ENCODE results near the gene OR51A4. TPM values are rescaled to one million over a fixed set of nuclear protein-coding genes. Genes with fewer than 3 reads are reported as not detected.

OR51A4 gene
- total RNA-seq (2021; ENCODE audit: unreplicated experiment) = not detected
- not detected in 2 replicates for polyA plus RNA-seq (2012)
- not detected for Bru-seq, nascent RNA
- BruChase-seq, experiment 1, labeled RNA remaining after a 6-hour chase = not detected
- not detected for BruChase-seq, experiment 2, labeled RNA remaining after a 2-hour chase
- long read RNA-seq = 0 reads

GRCh38 chr11:4947505-4947904 is at the start of gene OR51A4:
Gene OR51A4 (minus strand): TSS chr11:4947605. CDS start chr11:4947100, 505 bp downstream.
- ATAC-seq = no peak
- peaks cover 15% of the 10 kb centered on the region for H3K27me3 ChIP-seq (ENCODE audit: insufficient read depth, low read length)
- no peak within 1 kb of the TSS for H3K9ac ChIP-seq (ENCODE audit: low read length)
- RAD21 ChIA-PET (ENCODE audit: low non-redundant PET in 1 of 2, low total read pairs in 2 of 2, uncharacterized antibody in 2 of 2, unreplicated experiment in 2 of 2) = no interaction called here
- CTCF ChIA-PET = no interaction called here
- no peaks in the 10 kb centered on the region for H3K79me2 ChIP-seq (ENCODE audit: insufficient read depth, low read length)
- H3K36me3 ChIP-seq (ENCODE audit: control insufficient read depth in 1 of 2, insufficient read depth in 2 of 2, low read length in 2 of 2) = no peaks in the 10 kb centered on the region
- H3K4me1 ChIP-seq (ENCODE audit: control insufficient read depth in 1 of 2, insufficient read depth in 2 of 2, low read length in 2 of 2) = no peaks in the 10 kb centered on the region
- H4K20me1 ChIP-seq (ENCODE audit: insufficient read depth) = no peaks in the 10 kb centered on the region; the same call in 1 of the 2 replicates
- no peaks in the 10 kb centered on the region for H3K9me2 ChIP-seq (ENCODE audit: insufficient read depth)
- TF ChIP-seq EZH2phosphoT487 (IDR thresholded peaks at IDR 0.05; ENCODE audit: borderline replicate concordance) (no peak), SRF (IDR thresholded peaks at IDR 0.05; ENCODE audit: low read depth) (no peak), CEBPB (IDR thresholded peaks at IDR 0.05; ENCODE audit: low read depth) (no peak), REST (IDR thresholded peaks at IDR 0.05; ENCODE audit: low read depth) (no peak), YY1 (IDR thresholded peaks at IDR 0.05; ENCODE audit: extremely low read depth, insufficient replicate concordance, low read depth, low read length) (no peak)
- no peak within 1 kb of the TSS for H3K4me2 ChIP-seq (ENCODE audit: low read length)
- BruUV-seq (replicated peaks) = no TSS peak
- intact Hi-C loops (cut with micrococcal nuclease) = no loop called here
- H3K4me3 ChIP-seq (replicated peaks in 1 of 2; ENCODE audit: low read depth in 1 of 2, low read length in 2 of 2) = no peak within 1 kb of the TSS
- POLR2A ChIA-PET = no interaction called here
- no peak within 1 kb of the TSS for H3K27ac ChIP-seq (ENCODE audit: low read depth, low read length)
- no peak within 1 kb of the TSS for H2AFZ ChIP-seq (ENCODE audit: low read depth, low read length, poor library complexity, severe bottlenecking)
- H3K9me3 ChIP-seq (ENCODE audit: control insufficient read depth in 1 of 2, insufficient read depth in 1 of 2, low read depth in 1 of 2, low read length in 2 of 2) = no peaks in the 10 kb centered on the region
- DNase-seq (ENCODE audit: low read depth, low spot score) = no peak

GRCh38 chr11:4994551-4994950 is 47.1 kb upstream of the OR51A4 start, which contains the start of gene OR51L1:
Gene OR51L1 (plus strand): TSS chr11:4994851. CDS start chr11:4998983, 4,132 bp downstream.
- TF ChIP-seq POLR2A (IDR thresholded peaks at IDR 0.05; ENCODE audit: borderline replicate concordance, extremely low read depth, insufficient read depth, insufficient read length) (no peak), CEBPB (IDR thresholded peaks at IDR 0.05; ENCODE audit: low read depth) (no peak), RAD21 (IDR thresholded peaks at IDR 0.05; ENCODE audit: low read depth) (no peak), ZBTB33 (IDR thresholded peaks at IDR 0.05; ENCODE audit: extremely low read depth, insufficient replicate concordance, low read length) (no peak), SIN3A (IDR thresholded peaks at IDR 0.05; ENCODE audit: low read depth) (no peak), EZH2 (IDR thresholded peaks at IDR 0.05) (no peak), YY1 (IDR thresholded peaks at IDR 0.05; ENCODE audit: extremely low read depth, insufficient replicate concordance, low read depth, low read length) (no peak), SRF (IDR thresholded peaks at IDR 0.05; ENCODE audit: low read depth) (no peak), ATF3 (IDR thresholded peaks at IDR 0.05) (no peak), TCF7L2 (IDR thresholded peaks at IDR 0.05; ENCODE audit: borderline replicate concordance, extremely low read depth, insufficient read depth, insufficient read length) (no peak), POLR2AphosphoS5 (IDR thresholded peaks at IDR 0.05; ENCODE audit: low read depth, low read length) (no peak)
- no peaks in the 10 kb centered on the region for H3K9me3 ChIP-seq (ENCODE audit: control insufficient read depth in 1 of 2, insufficient read depth in 1 of 2, low read depth in 1 of 2, low read length in 2 of 2)
- ChIA-PET CTCF (no interaction called here), RAD21 (ENCODE audit: low non-redundant PET in 1 of 2, low total read pairs in 2 of 2, uncharacterized antibody in 2 of 2, unreplicated experiment in 2 of 2) (no interaction called here), POLR2A (no interaction called here)
- no peak for DNase-seq (ENCODE audit: low read depth, low spot score)
- no peaks in the 10 kb centered on the region for H3K9me2 ChIP-seq (ENCODE audit: insufficient read depth)
- no peak within 1 kb of the TSS for H2AFZ ChIP-seq (ENCODE audit: low read depth, low read length, poor library complexity, severe bottlenecking)
- BruUV-seq (replicated peaks) = no TSS peak
- no peak within 1 kb of the TSS for H3K9ac ChIP-seq (ENCODE audit: low read length)
- no peaks in the 10 kb centered on the region for H3K79me2 ChIP-seq (ENCODE audit: insufficient read depth, low read length)
- no peak for ATAC-seq
- H3K4me1 ChIP-seq (ENCODE audit: control insufficient read depth in 1 of 2, insufficient read depth in 2 of 2, low read length in 2 of 2) = no peaks in the 10 kb centered on the region
- no peak within 1 kb of the TSS for H3K27ac ChIP-seq (ENCODE audit: low read depth, low read length)
- H3K4me3 ChIP-seq (replicated peaks in 1 of 2; ENCODE audit: low read depth in 1 of 2, low read length in 2 of 2) = no peak within 1 kb of the TSS
- peaks cover 38% of the 10 kb centered on the region for H3K27me3 ChIP-seq (ENCODE audit: insufficient read depth, low read length)
- no peaks in the 10 kb centered on the region for H3K36me3 ChIP-seq (ENCODE audit: control insufficient read depth in 1 of 2, insufficient read depth in 2 of 2, low read length in 2 of 2)
- H3K4me2 ChIP-seq (ENCODE audit: low read length) = no peak within 1 kb of the TSS
- intact Hi-C loops (cut with micrococcal nuclease) = no loop called here
- H4K20me1 ChIP-seq (ENCODE audit: insufficient read depth) = no peaks in the 10 kb centered on the region; the same call in 1 of the 2 replicates
